ENCODE data around the gene MEGF11.
A peak's percentile ranks its signal among the peaks of the same experiment; 100 is the strongest.

The MEGF11 gene

DNA sequence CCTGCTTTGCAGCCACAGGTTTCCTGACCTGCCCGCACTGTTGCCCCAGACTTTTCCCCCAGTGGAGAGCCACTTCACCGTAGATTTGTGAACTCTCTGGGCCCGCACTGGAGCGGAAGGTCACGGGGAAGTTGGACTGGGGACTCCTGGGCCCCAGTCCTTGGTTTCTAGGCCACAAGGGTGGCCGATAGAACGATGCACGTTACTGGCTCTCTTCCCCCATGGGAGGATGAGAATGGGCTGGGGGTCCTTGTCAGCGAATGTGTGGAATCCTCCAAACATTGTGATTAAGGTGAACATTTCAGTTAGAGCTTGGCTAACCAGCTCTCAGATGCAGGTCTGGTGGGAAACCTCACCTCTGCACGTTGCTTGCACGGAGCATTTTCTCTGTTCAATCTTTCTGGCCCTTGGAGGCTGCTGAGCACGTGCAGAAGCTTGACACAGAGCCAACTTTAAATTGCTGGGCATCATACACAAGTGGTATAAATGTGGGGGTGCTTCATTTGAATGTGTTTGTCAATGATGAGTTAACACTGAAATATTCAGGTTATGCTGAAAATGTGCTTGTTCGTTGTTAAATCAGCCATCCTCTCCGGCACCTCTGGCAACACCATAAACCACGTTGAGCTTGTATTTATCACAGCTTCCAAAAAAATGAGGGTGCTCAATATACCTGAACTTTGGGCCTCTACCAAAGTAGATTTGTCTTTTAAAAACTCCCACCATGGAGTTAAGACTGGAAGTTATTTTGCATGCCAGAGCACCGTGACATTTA lies 40.8 kb upstream of the MEGF11 start:
- peak overlapping the region; percentile 90 for H3K27ac ChIP-seq (ENCODE audit: low read depth, low read length)
- peaks cover 10% of the 10 kb centered on the region for H3K4me1 ChIP-seq (ENCODE audit: control insufficient read depth, low read depth, low read length)
- peak overlapping the region; percentile 97 for H3K18ac ChIP-seq (ENCODE audit: low read length)
- H3K36me3 ChIP-seq (ENCODE audit: control insufficient read depth, insufficient read depth, low read length), result no peaks in the 10 kb centered on the region
- H2BK5ac ChIP-seq (ENCODE audit: low read length), result no peak overlapping the region
- peak; percentile 79 for DNase-seq
- WGBS (ENCODE audit: extremely low coverage, insufficient coverage, low lambda C conversion rate), result no CpG with 5 or more reads among the region's 16 CpGs
- H3K9ac ChIP-seq (ENCODE audit: low read length), result peak overlapping the region; percentile 61
- no peak overlapping the region for H2BK15ac ChIP-seq (replicated peaks; ENCODE audit: low read depth)
- no peaks in the 10 kb centered on the region for H3K79me1 ChIP-seq (ENCODE audit: low read length)
- H3K4me3 ChIP-seq (ENCODE audit: low read length), result peak overlapping the region; percentile 2
- H3K79me2 ChIP-seq (ENCODE audit: control insufficient read depth, insufficient read depth, low read length), result no peaks in the 10 kb centered on the region
- no peak overlapping the region for H2AK5ac ChIP-seq (ENCODE audit: low read length)
- H3K23ac ChIP-seq (ENCODE audit: low read length), result peak overlapping the region; percentile 3
- peak overlapping the region; percentile 30 for H3K4me2 ChIP-seq (ENCODE audit: low read length)
- H2BK120ac ChIP-seq (ENCODE audit: low read depth, low read length), result peak overlapping the region; percentile 1
- peak overlapping the region; percentile 96 for H3K56ac ChIP-seq (ENCODE audit: low read length)
- H3K4ac ChIP-seq (ENCODE audit: low read depth, low read length), result peak overlapping the region; percentile 20
- peak overlapping the region; percentile 58 for H4K8ac ChIP-seq (ENCODE audit: low read depth, low read length)
- no peaks in the 10 kb centered on the region for H3K27me3 ChIP-seq (ENCODE audit: insufficient read depth, low read length, poor library complexity)
- H4K5ac ChIP-seq (ENCODE audit: low read length), result no peak overlapping the region

DNA sequence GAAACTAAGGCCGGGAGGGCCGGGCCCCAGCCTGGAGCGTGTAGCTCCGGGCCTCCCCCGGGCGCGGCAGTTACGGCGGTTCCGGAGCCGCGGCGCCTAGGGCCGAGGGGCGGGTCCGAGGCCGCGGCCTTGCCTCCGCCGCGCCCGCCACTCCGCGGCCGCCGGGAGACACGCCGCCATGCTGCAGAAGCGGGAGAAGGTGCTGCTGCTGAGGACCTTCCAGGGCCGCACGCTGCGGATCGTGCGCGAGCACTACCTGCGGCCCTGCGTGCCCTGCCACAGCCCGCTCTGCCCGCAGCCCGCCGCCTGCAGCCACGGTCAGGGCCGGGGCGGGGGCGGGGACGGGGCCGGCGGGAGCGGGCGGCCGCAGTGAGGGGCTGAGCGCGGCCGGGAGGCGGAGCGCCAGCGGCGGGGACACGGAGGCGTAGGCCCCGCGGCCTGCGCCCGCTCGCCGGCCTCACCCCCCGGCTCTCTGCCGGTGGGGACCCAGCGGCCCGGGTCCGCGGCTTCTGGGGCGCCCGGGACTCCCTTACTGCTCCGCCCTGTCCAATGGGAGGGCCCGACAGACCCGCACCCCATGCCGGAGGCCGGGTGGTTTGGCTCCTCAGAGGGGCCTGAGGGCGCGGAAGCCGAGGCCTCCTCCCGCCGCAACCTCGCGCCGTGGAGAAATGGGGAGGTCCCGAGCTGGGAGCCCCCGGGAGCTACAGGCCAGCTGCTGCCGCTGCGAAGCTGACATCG lies 40.0 kb upstream of the MEGF11 start, which contains the start of gene DIS3L:
Gene DIS3L, plus strand, starts transcription at position 150 of the 738 bp plus-strand sequence. Its CDS starts 29 bp downstream, at position 179.
- Histone ChIP-seq H2BK15ac (replicated peaks; ENCODE audit: low read depth) (no peak within 1 kb of the TSS), H3K9ac (ENCODE audit: low read length) (peak within 1 kb of the TSS; percentile 61), H4K8ac (ENCODE audit: low read depth, low read length) (peak within 1 kb of the TSS; percentile 58), H2BK120ac (ENCODE audit: low read depth, low read length) (peak within 1 kb of the TSS; percentile 34), H3K4me1 (ENCODE audit: control insufficient read depth, low read depth, low read length) (peaks cover 8% of the 10 kb centered on the region), H2BK5ac (ENCODE audit: low read length) (peak within 1 kb of the TSS; percentile 67), H3K36me3 (ENCODE audit: control insufficient read depth, insufficient read depth, low read length) (no peaks in the 10 kb centered on the region), H3K56ac (ENCODE audit: low read length) (peak within 1 kb of the TSS; percentile 96), H2AK5ac (ENCODE audit: low read length) (no peak within 1 kb of the TSS), H3K4ac (ENCODE audit: low read depth, low read length) (peak within 1 kb of the TSS; percentile 88), H3K79me1 (ENCODE audit: low read length) (no peaks in the 10 kb centered on the region), H3K4me3 (ENCODE audit: low read length) (peak within 1 kb of the TSS; percentile 50), H3K27ac (ENCODE audit: low read depth, low read length) (peak within 1 kb of the TSS; percentile 90), H3K23ac (ENCODE audit: low read length) (peak within 1 kb of the TSS; percentile 3), H3K18ac (ENCODE audit: low read length) (peak within 1 kb of the TSS; percentile 97), H4K5ac (ENCODE audit: low read length) (no peak within 1 kb of the TSS), H3K4me2 (ENCODE audit: low read length) (peak within 1 kb of the TSS; percentile 63), H3K27me3 (ENCODE audit: insufficient read depth, low read length, poor library complexity) (no peaks in the 10 kb centered on the region), H3K79me2 (ENCODE audit: control insufficient read depth, insufficient read depth, low read length) (no peaks in the 10 kb centered on the region)
- WGBS (ENCODE audit: extremely low coverage, insufficient coverage, low lambda C conversion rate), result no CpG with 5 or more reads among the region's 92 CpGs
- peak; percentile 74 for DNase-seq

DNA sequence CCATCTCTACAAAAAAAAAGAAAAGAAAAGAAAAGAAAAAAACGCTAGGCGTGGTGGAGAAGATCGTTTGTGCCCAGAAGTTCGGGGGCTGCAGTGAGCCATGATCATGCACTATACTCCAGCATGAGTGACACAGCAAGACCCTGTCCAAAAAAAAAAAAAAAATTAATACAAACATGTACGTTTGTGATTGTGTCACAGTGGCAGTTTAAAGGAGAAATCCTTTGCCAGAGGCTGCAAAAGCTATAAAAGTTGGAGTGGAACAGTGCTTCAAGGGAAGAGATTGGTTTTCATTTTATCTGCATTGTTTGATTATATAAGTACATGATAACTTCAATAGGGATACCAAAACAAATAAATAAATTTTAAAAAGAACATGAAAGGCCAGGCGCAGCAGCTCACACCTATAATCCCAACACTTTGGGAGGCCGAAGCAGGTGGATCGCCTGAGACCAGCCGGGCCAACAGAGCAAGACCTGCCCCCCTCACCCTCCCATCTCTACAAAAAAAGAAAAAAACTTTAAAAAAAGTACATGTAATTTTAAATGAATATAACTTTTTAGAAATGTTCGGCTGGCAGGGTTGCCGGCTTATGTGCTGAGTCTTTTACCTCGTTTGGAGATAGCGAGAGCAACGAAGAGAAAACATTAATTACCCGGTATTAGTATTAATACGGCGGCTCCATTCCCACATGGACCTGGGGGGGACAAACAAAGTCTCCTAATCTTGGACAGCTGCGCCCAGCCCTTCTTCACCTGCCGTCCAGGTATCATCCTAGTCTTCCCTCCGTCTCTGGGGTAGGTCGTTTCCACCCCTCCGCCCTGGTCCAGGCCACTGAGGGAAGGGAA lies 39.2 kb upstream of the MEGF11 start:
- H3K23ac ChIP-seq (ENCODE audit: low read length), result no peak overlapping the region
- no CpG with 5 or more reads among the region's 22 CpGs for WGBS (ENCODE audit: extremely low coverage, insufficient coverage, low lambda C conversion rate)
- H3K18ac ChIP-seq (ENCODE audit: low read length), result peak overlapping the region; percentile 75
- peak overlapping the region; percentile 25 for H2BK5ac ChIP-seq (ENCODE audit: low read length)
- peak overlapping the region; percentile 90 for H3K27ac ChIP-seq (ENCODE audit: low read depth, low read length)
- H3K9ac ChIP-seq (ENCODE audit: low read length), result peak overlapping the region; percentile 61
- peaks cover 8% of the 10 kb centered on the region for H3K4me1 ChIP-seq (ENCODE audit: control insufficient read depth, low read depth, low read length)
- peak overlapping the region; percentile 63 for H3K4me2 ChIP-seq (ENCODE audit: low read length)
- H3K27me3 ChIP-seq (ENCODE audit: insufficient read depth, low read length, poor library complexity), result no peaks in the 10 kb centered on the region
- H3K56ac ChIP-seq (ENCODE audit: low read length), result peak overlapping the region; percentile 96
- H2BK15ac ChIP-seq (replicated peaks; ENCODE audit: low read depth), result no peak overlapping the region
- H3K79me1 ChIP-seq (ENCODE audit: low read length), result no peaks in the 10 kb centered on the region
- no peak overlapping the region for H2BK120ac ChIP-seq (ENCODE audit: low read depth, low read length)
- H3K4me3 ChIP-seq (ENCODE audit: low read length), result peak overlapping the region; percentile 50
- no peaks in the 10 kb centered on the region for H3K36me3 ChIP-seq (ENCODE audit: control insufficient read depth, insufficient read depth, low read length)
- DNase-seq, result no peak
- H4K5ac ChIP-seq (ENCODE audit: low read length), result no peak overlapping the region
- no peak overlapping the region for H4K8ac ChIP-seq (ENCODE audit: low read depth, low read length)
- no peak overlapping the region for H2AK5ac ChIP-seq (ENCODE audit: low read length)
- no peaks in the 10 kb centered on the region for H3K79me2 ChIP-seq (ENCODE audit: control insufficient read depth, insufficient read depth, low read length)
- H3K4ac ChIP-seq (ENCODE audit: low read depth, low read length), result peak overlapping the region; percentile 88

DNA sequence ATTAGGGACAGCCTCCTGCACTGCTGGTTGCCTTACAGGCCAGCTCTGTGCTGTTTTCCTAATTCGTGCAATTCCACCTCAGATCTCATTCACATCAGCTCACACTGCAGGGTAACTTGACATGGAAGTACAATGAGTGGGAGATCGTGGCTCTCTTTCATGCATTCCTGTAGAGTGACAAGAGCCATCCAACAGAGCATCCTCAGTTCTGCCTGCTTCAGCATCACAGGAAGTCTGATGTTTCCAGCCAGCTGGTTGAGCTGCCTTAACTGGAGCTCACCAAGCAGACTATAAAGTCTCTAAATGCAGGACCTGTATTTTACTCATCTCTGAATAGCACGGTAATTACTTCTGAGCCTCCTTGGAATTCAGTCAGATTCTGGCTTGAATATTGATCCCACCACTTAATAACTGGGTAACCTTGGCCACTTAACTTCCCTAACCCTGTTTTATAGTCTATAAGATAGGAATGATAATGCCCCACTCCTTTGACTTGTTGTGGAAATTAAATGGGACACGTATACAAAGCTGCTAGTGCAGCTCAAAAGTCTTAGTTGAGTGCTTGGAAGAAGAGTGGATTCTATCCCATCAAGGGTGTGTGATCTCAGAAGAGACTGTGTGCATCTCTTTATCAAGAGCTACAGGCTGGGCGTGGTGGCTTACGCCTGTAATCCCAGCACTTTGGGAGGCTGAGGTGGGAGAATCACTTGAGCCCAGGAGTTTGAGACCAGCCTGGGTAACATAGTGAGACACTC lies 38.4 kb upstream of the MEGF11 start:
- no peak overlapping the region for H3K9ac ChIP-seq (ENCODE audit: low read length)
- H4K5ac ChIP-seq (ENCODE audit: low read length), result no peak overlapping the region
- peaks cover 8% of the 10 kb centered on the region for H3K4me1 ChIP-seq (ENCODE audit: control insufficient read depth, low read depth, low read length)
- H3K56ac ChIP-seq (ENCODE audit: low read length), result no peak overlapping the region
- H2BK5ac ChIP-seq (ENCODE audit: low read length), result no peak overlapping the region
- no peak overlapping the region for H2BK120ac ChIP-seq (ENCODE audit: low read depth, low read length)
- H2BK15ac ChIP-seq (replicated peaks; ENCODE audit: low read depth), result no peak overlapping the region
- no peak overlapping the region for H3K4me3 ChIP-seq (ENCODE audit: low read length)
- H3K18ac ChIP-seq (ENCODE audit: low read length), result no peak overlapping the region
- no peak overlapping the region for H3K27ac ChIP-seq (ENCODE audit: low read depth, low read length)
- no peaks in the 10 kb centered on the region for H3K27me3 ChIP-seq (ENCODE audit: insufficient read depth, low read length, poor library complexity)
- H3K4me2 ChIP-seq (ENCODE audit: low read length), result no peak overlapping the region
- H3K23ac ChIP-seq (ENCODE audit: low read length), result no peak overlapping the region
- no peak overlapping the region for H2AK5ac ChIP-seq (ENCODE audit: low read length)
- H3K79me1 ChIP-seq (ENCODE audit: low read length), result no peaks in the 10 kb centered on the region
- no peaks in the 10 kb centered on the region for H3K36me3 ChIP-seq (ENCODE audit: control insufficient read depth, insufficient read depth, low read length)
- peak; percentile 27 for DNase-seq
- H3K4ac ChIP-seq (ENCODE audit: low read depth, low read length), result no peak overlapping the region
- H3K79me2 ChIP-seq (ENCODE audit: control insufficient read depth, insufficient read depth, low read length), result no peaks in the 10 kb centered on the region
- H4K8ac ChIP-seq (ENCODE audit: low read depth, low read length), result no peak overlapping the region
- WGBS (ENCODE audit: extremely low coverage, insufficient coverage, low lambda C conversion rate), result no CpG with 5 or more reads among the region's 6 CpGs

DNA sequence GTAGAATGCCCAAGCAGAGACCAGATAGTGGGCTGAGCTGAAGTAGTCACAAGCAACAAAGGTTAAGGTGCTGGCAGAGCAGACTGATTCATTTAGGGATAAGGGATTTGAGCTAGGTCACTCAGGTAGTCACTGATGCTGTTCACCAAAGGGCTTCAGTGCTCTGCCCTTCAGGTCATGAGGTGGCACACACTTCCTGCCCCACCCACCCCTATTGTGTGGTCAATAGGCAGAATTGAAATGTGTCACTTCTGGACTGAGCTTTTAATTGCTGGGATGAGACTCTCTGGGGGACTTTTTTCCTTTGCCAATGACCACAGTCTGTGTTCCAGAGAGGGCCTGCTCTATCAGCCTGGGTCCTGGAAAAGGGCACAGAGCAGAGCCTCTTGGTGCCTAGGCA lies 37.0 kb upstream of the MEGF11 start:
- Histone ChIP-seq H3K27ac (ENCODE audit: low read depth, low read length) (no peak overlapping the region), H3K18ac (ENCODE audit: low read length) (no peak overlapping the region), H4K5ac (ENCODE audit: low read length) (no peak overlapping the region), H3K4me3 (ENCODE audit: low read length) (no peak overlapping the region), H3K79me2 (ENCODE audit: control insufficient read depth, insufficient read depth, low read length) (no peaks in the 10 kb centered on the region), H2BK5ac (ENCODE audit: low read length) (no peak overlapping the region), H3K79me1 (ENCODE audit: low read length) (no peaks in the 10 kb centered on the region), H2BK120ac (ENCODE audit: low read depth, low read length) (no peak overlapping the region), H3K23ac (ENCODE audit: low read length) (no peak overlapping the region), H3K4me2 (ENCODE audit: low read length) (no peak overlapping the region), H3K4ac (ENCODE audit: low read depth, low read length) (no peak overlapping the region), H2BK15ac (replicated peaks; ENCODE audit: low read depth) (no peak overlapping the region), H3K56ac (ENCODE audit: low read length) (no peak overlapping the region), H3K9ac (ENCODE audit: low read length) (no peak overlapping the region), H2AK5ac (ENCODE audit: low read length) (no peak overlapping the region), H4K8ac (ENCODE audit: low read depth, low read length) (no peak overlapping the region), H3K4me1 (ENCODE audit: control insufficient read depth, low read depth, low read length) (peaks cover 8% of the 10 kb centered on the region), H3K36me3 (ENCODE audit: control insufficient read depth, insufficient read depth, low read length) (no peaks in the 10 kb centered on the region), H3K27me3 (ENCODE audit: insufficient read depth, low read length, poor library complexity) (no peaks in the 10 kb centered on the region)
- DNase-seq, result no peak
